ENCODE measurements around the gene TNFRSF12A.
"Not testable (repeated sequence)": the region's sequence is repeated elsewhere in the genome, so short reads cannot be mapped to it uniquely, and the experiment has no call there.

- not testable (repeated sequence) for TF ChIP-seq CTCF (IDR thresholded peaks at IDR 0.05); POLR2A (IDR thresholded peaks at IDR 0.05; ENCODE audit: low read depth); EP300 (IDR thresholded peaks at IDR 0.05)
Measured at GRCh38 chr16:3069146-3069545, 49.0 kb downstream of the TNFRSF12A start.

Data from esophagus muscularis mucosa (tissue), 4 donors.